DND-41 (cell line): Measurements from ENCODE around the gene WFIKKN1.

Source experiments
- ATAC-seq: fragments of 200-7000 bp; cut with Tn5 transposase; 3 replicates; pipeline ENCODE4 v1.9.1; 2021; ENCODE audit warnings: low read depth; ENCODE audit not compliant: insufficient read depth
- DNase-seq: peaks from one replicate; pipeline ENCODE4 v3.0.0-alpha.2; 2020
- H2AFZ ChIP-seq: 2 replicates; pipeline ENCODE4 v1.6.0; 2012; ENCODE audit warnings: low read depth, low read length
- H3K27ac ChIP-seq: 2 replicates; pipeline ENCODE4 v1.5.1; 2012; ENCODE audit warnings: low read length, inconsistent platforms
- H3K27me3 ChIP-seq: fragments of 200-600 bp; sonication (generic); 2 replicates; pipeline ENCODE4 v1.6.0; 2012; ENCODE audit warnings: low read length, mild to moderate bottlenecking, inconsistent platforms; ENCODE audit not compliant: insufficient read depth, poor library complexity
- H3K36me3 ChIP-seq: 2 replicates; pipeline ENCODE4 v1.5.1; 2012; ENCODE audit warnings: low read length, inconsistent platforms; ENCODE audit not compliant: insufficient read depth
- H3K4me1 ChIP-seq: 2 replicates; pipeline ENCODE4 v1.5.1; 2012; ENCODE audit warnings: mild to moderate bottlenecking, low read length; ENCODE audit not compliant: insufficient read depth
- H3K4me2 ChIP-seq: 2 replicates; pipeline ENCODE4 v1.6.0; 2012; ENCODE audit warnings: mild to moderate bottlenecking, moderate library complexity, low read length, inconsistent platforms; ENCODE audit not compliant: insufficient read depth
- H3K4me3 ChIP-seq, 2 experiments: fragments of 200-600 bp in 1 of 2; shearing (Covaris generic) in 1 of 2; 2 replicates each; pipeline ENCODE4 v1.5.1; 2012 to 2016; ENCODE audit warnings: inconsistent platforms in 2 of 2, low read length in 2 of 2, mild to moderate bottlenecking in 2 of 2, low read depth in 1 of 2, moderate library complexity in 1 of 2
- H3K79me2 ChIP-seq: 2 replicates; pipeline ENCODE4 v1.6.0; 2012; ENCODE audit warnings: low read length, inconsistent platforms; ENCODE audit not compliant: insufficient read depth
- H3K9ac ChIP-seq: 2 replicates; pipeline ENCODE4 v1.6.0; 2012; ENCODE audit warnings: low read depth, mild to moderate bottlenecking, inconsistent platforms, low read length, moderate library complexity
- H3K9me3 ChIP-seq: 2 replicates; pipeline ENCODE4 v1.5.1; 2012; ENCODE audit warnings: low read length, moderate library complexity, mild to moderate bottlenecking, inconsistent platforms; ENCODE audit not compliant: insufficient read depth, severe bottlenecking
- H4K20me1 ChIP-seq: 2 replicates; pipeline ENCODE4 v1.6.0; 2012; ENCODE audit warnings: low read length; ENCODE audit not compliant: insufficient read depth
- CTCF ChIP-seq: IDR thresholded peaks from 2 replicates; pipeline ENCODE4 v1.5.1; 2012; ENCODE audit warnings: borderline replicate concordance, low read length, moderate library complexity, mild to moderate bottlenecking; ENCODE audit not compliant: poor library complexity, severe bottlenecking; ENCODE audit errors: extremely low read depth
- EZH2 ChIP-seq: IDR thresholded peaks from 3 replicates; pipeline ENCODE4 v1.6.1; 2012; ENCODE audit warnings: borderline replicate concordance, low read depth, mild to moderate bottlenecking, moderate library complexity, low read length, inconsistent platforms; ENCODE audit not compliant: severe bottlenecking

Gene WFIKKN1

GRCh38 chr16:590815-591200 is 40.0 kb upstream of the WFIKKN1 start:
- Histone ChIP-seq H3K27me3 (no peaks in the 10 kb centered on the region), H4K20me1 (peaks cover 69% of the 10 kb centered on the region), H3K4me3 (peak overlapping the region; percentile 85 to 86; a peak in 3 of 4 replicates), H2AFZ (no peak overlapping the region), H3K4me2 (peak overlapping the region; percentile 100), H3K4me1 (peaks cover 36% of the 10 kb centered on the region), H3K36me3 (peaks cover 14% of the 10 kb centered on the region), H3K27ac (peak overlapping the region; percentile 75), H3K79me2 (peaks cover 74% of the 10 kb centered on the region), H3K9me3 (no peaks in the 10 kb centered on the region), H3K9ac (peak overlapping the region; percentile 87)
- TF ChIP-seq CTCF (no peak), EZH2 (no peak)
- DNase-seq, result no peak
- ATAC-seq, result no peak

- no peak overlapping the region for H2AFZ ChIP-seq
- H3K4me1 ChIP-seq, result peaks cover 36% of the 10 kb centered on the region
- H3K4me2 ChIP-seq, result peak overlapping the region; percentile 100
- no peak for TF ChIP-seq EZH2
- no peak for TF ChIP-seq CTCF
- H3K27ac ChIP-seq, result no peak overlapping the region
- H3K27me3 ChIP-seq, result no peaks in the 10 kb centered on the region
- peaks cover 18% of the 10 kb centered on the region for H3K36me3 ChIP-seq
- no peaks in the 10 kb centered on the region for H3K9me3 ChIP-seq
- DNase-seq, result no peak
- H4K20me1 ChIP-seq, result peaks cover 72% of the 10 kb centered on the region
- peak overlapping the region in 1 of 2 experiments; percentile 85; a peak in 2 of 4 replicates for H3K4me3 ChIP-seq
- peaks cover 78% of the 10 kb centered on the region for H3K79me2 ChIP-seq
- no peak for ATAC-seq
- H3K9ac ChIP-seq, result peak overlapping the region; percentile 87
These were observed 39.6 kb upstream of the WFIKKN1 start for GRCh38 chr16:591231-591630.

GRCh38 chr16:591892-592517 is 38.8 kb upstream of the WFIKKN1 start:
- no peak for DNase-seq
- peaks cover 69% of the 10 kb centered on the region for H4K20me1 ChIP-seq
- TF ChIP-seq CTCF, result no peak
- TF ChIP-seq EZH2, result no peak
- H3K27me3 ChIP-seq, result no peaks in the 10 kb centered on the region
- no peak overlapping the region for H3K4me3 ChIP-seq
- H3K4me2 ChIP-seq, result peak overlapping the region; percentile 100
- no peak for ATAC-seq
- H3K79me2 ChIP-seq, result peaks cover 84% of the 10 kb centered on the region
- H3K9ac ChIP-seq, result peak overlapping the region; percentile 6; the same call in 1 of the 2 replicates
- H3K36me3 ChIP-seq, result peaks cover 20% of the 10 kb centered on the region
- 0 out of 2 replicates have a peak overlapping the region, but pooled peaks have one; percentile 6 for H3K27ac ChIP-seq
- H3K4me1 ChIP-seq, result peaks cover 33% of the 10 kb centered on the region
- H3K9me3 ChIP-seq, result no peaks in the 10 kb centered on the region
- no peak overlapping the region for H2AFZ ChIP-seq
